ENCODE results near the gene LIN7A.

- TF ChIP-seq CTCF (IDR thresholded peaks at IDR 0.05): no peak
- TF ChIP-seq POLR2A (IDR thresholded peaks at IDR 0.05): no peak
These were observed 168.1 kb downstream of the LIN7A start for GRCh38 chr12:80769553-80770140.
